Frontal cortex (tissue), 4 donors: ENCODE results near the gene ARFRP1. TPM values are rescaled to one million over a fixed set of nuclear protein-coding genes. Genes with fewer than 3 reads are reported as not detected.

Experiments used
- DNase-seq, 2 donors: peaks; one replicate each; pipeline ENCODE4 v3.0.0; 2012; ENCODE audit warnings: low spot score in 2 of 2
- FAIRE-seq: peaks from 2 replicates; lab custom pipeline; 2012; peaks lifted over from hg19 to GRCh38; lab: Jason Lieb, UNC
- small RNA-seq: library from RNA; depleted of rRNA; stranded (forward); fragments of <200 nt; gene quantifications from one replicate; pipeline ENCODE3, GENCODE V24; 2014
- total RNA-seq: library from RNA; depleted of rRNA; stranded (reverse); fragments of >200 nt; gene quantifications from one replicate; pipeline ENCODE4 v1.2.3, GENCODE V29; 2014
- donor health status: control.
- donor health status: control.
- donor health status: control.

The ARFRP1 gene
- total RNA-seq, 1 donor from 2014 or later: 18.3 TPM

DNA sequence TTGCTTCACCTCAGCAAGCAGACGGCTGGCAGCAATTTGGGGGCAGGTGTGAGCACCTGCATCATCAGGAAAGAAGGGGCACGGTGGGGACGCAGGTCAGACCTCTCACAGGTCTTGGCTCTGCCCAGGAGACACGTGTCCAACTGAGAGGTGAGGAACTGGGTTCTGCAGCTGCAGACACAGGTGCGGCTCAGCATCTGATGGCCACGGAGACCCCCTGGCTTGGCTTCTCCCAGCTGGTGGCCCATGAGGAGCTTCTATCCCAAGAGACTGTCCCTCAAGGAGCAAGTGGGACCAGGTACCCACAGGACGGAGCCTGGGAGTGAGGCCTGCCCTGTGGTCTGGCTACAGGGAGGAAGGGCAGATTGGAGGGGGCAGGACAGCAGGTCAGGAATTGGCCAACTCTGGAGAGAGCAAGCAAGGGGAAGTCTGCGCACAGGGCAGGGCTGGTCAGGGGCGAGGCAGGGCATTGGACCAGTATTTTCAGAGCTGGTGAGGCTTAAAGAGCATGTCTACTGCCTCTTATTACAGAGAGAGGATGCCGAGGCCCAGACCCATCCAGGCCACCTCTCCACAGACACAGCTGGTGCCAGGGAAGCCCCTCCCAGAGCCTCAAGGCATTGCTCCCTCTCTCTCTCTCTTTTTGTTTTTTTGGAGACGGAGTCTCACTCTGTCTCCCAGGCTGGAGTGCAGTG is 58.7 kb downstream of the ARFRP1 start:
- no peak for DNase-seq
- FAIRE-seq: no peak

Small RNA genes lying within 50 kb of the gene (small RNA-seq; reads per million reads assigned to genes)
- gene LIME1: not detected
- gene TNFRSF6B: not detected

Other genes with a start within 250 kb of the ARFRP1 start
- gene KCNQ2, start 235.3 kb downstream of the ARFRP1 start, total RNA-seq: 159 TPM
- 179 TPM for gene EEF1A2, start 208.9 kb downstream of the ARFRP1 start, total RNA-seq
- 17.1 TPM for gene PPDPF, start 187.2 kb downstream of the ARFRP1 start, total RNA-seq
- gene PTK6, start 170.6 kb downstream of the ARFRP1 start, total RNA-seq: not detected
- gene SRMS, start 160.2 kb downstream of the ARFRP1 start, total RNA-seq: not detected
- gene FNDC11, start 153.8 kb downstream of the ARFRP1 start, total RNA-seq: 6.1 TPM
- 3.7 TPM for gene HELZ2, start 133.7 kb downstream of the ARFRP1 start, total RNA-seq
- 6.1 TPM for gene GMEB2, start 80.9 kb downstream of the ARFRP1 start, total RNA-seq
- 104 TPM for gene STMN3, start 54.6 kb downstream of the ARFRP1 start, total RNA-seq
- 8.2 TPM for gene RTEL1, start 49.7 kb downstream of the ARFRP1 start, total RNA-seq
- gene TNFRSF6B, start 11.3 kb downstream of the ARFRP1 start, total RNA-seq: not detected
- gene ZGPAT, start 63 bp upstream of the ARFRP1 start, total RNA-seq: 6.5 TPM
- gene LIME1, start 28.7 kb upstream of the ARFRP1 start, total RNA-seq: 4.9 TPM
- gene SLC2A4RG, start 31.8 kb upstream of the ARFRP1 start, total RNA-seq: 1.2 TPM
- gene ZBTB46, start 123.3 kb upstream of the ARFRP1 start, total RNA-seq: 22.4 TPM
- not detected for gene ABHD16B, start 153.5 kb upstream of the ARFRP1 start, total RNA-seq
- 22.4 TPM for gene TPD52L2, start 157.3 kb upstream of the ARFRP1 start, total RNA-seq
- 102 TPM for gene DNAJC5, start 187.2 kb upstream of the ARFRP1 start, total RNA-seq
- gene UCKL1, start 248.4 kb upstream of the ARFRP1 start, total RNA-seq: 14.3 TPM